ENCODE results near the gene OR51F2.
"Not testable (repeated sequence)": the region's sequence is repeated elsewhere in the genome, so short reads cannot be mapped to it uniquely, and the experiment has no call there.

The OR51F2 gene

GRCh38 chr11:4848908-4849532 is 27.9 kb downstream of the OR51F2 start, which contains the start of gene OR51S1:
TSS of gene OR51S1 (minus strand) at chr11:4849208. CDS start at chr11:4849208, 0 bp downstream.
- H3K4me3 ChIP-seq (ENCODE audit: low read length): no peak within 1 kb of the TSS
- no peak for TF ChIP-seq CTCF (IDR thresholded peaks at IDR 0.05; ENCODE audit: insufficient read depth, low read depth, low read length, missing control alignments)
- no peak for DNase-seq (ENCODE audit: low read depth)

DNA sequence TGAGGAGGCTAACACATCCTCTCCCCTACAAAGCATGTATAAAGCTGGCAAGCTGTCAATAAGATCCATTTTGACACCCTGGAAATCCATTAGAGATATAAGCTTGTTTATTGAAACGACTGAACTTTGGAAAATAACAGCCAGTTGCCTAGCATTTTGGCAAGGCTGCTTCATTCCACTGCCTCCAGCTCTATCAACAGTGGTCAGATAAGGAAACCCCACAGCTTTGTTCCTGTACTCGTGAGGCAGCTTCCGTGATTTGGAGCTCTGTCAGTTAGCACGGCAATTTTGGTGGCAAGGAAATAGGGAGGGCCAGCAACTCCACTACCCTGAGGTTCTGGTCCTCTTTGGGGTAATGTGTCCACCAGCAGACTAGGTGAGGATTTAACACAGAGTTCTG is 29.9 kb downstream of the OR51F2 start:
- H3K4me3 ChIP-seq (ENCODE audit: low read length): no peak overlapping the region
- DNase-seq (ENCODE audit: low read depth): no peak
- no peak for TF ChIP-seq CTCF (IDR thresholded peaks at IDR 0.05; ENCODE audit: insufficient read depth, low read depth, low read length, missing control alignments)

DNA sequence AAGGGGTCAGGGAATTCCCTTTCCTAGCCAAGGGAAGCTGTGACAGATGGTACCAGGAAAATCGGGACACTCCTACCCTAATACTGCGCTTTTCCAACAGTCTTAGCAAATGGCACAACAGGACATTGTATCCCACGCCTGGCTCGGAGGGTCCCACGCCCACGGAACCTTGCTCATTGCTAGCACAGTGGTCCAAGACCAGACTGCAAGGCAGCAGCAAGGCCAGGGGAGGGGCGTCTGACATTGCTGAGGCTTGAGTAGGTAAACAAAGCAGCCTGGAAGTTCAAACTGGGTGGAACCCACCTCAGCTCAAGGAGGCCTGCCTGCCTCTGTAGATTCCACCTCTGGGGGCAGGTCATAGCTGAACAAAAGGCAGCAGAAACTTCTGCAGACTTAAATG is 33.2 kb downstream of the OR51F2 start:
- not testable (repeated sequence) for DNase-seq (ENCODE audit: low read depth); H3K4me3 ChIP-seq (ENCODE audit: low read length)

DNA sequence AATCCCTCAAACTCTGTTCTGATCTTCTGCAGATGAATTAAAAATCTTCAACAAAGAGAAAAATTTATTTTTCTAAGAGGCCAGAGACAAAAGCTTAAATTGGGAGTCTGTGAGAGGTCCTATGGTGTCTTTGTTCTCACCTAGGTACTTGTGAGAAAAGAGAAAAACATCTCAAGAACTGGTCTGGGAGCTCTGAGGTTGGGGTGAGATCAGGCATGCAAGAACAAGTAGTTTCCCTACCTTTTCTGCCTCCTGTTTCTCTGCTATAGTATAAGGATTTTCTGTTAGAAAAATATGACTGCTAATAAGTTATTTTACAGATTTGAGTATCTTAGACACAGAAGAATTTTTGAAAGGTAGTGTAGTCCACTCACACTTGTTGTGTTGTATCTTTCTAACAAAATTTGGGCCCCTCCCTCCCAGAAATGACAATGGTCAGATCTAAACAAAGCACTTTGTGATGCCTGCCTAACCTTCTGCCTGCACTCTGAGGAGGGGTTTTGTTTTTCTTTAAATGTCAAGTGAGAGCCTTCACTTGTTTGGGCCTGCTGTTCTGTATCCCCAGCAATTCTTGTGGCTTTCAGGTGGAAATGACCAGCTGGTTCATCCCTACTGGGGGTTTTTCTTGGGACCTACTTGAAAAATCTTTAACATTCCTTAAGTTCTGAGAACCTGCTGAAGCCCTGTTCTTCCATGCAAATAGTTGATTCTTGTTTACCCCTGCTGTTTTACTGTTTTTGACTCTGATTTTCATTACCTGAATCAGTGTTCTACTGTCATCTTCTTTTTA is 41.5 kb downstream of the OR51F2 start:
- no peak for DNase-seq (ENCODE audit: low read depth)

GRCh38 chr11:4863876-4864275 is 42.8 kb downstream of the OR51F2 start:
- TF ChIP-seq CTCF (IDR thresholded peaks at IDR 0.05; ENCODE audit: insufficient read depth, low read depth, low read length, missing control alignments): no peak
- no peak overlapping the region for H3K4me3 ChIP-seq (ENCODE audit: low read length)
- DNase-seq (ENCODE audit: low read depth): no peak

More for the DNA sequence above, 41.5 kb downstream of the OR51F2 start:
- H3K4me3 ChIP-seq (ENCODE audit: low read length): no peak overlapping the region
- no peak for TF ChIP-seq CTCF (IDR thresholded peaks at IDR 0.05; ENCODE audit: insufficient read depth, low read depth, low read length, missing control alignments)

DNA sequence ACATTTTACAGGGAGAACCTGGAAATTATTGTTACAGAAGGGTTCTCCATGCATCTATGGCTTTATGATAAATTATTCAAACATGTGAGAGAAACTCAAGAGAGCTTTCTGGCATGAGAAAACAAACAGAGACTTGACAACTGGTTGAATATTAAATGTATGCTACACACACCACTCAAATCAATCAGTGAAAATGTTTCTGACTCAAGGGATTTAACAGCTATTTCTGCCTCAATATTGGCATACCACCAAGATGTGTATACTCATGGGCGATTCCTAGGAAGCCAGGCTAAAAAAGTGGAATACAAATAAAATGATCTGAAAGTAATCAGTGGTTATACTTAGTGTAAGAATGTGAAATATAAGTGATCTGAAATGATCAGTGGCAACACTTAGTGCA is 44.7 kb downstream of the OR51F2 start:
- no peak overlapping the region for H3K4me3 ChIP-seq (ENCODE audit: low read length)
- no peak for TF ChIP-seq CTCF (IDR thresholded peaks at IDR 0.05; ENCODE audit: insufficient read depth, low read depth, low read length, missing control alignments)
- DNase-seq (ENCODE audit: low read depth): no peak
